ENCODE data around the gene DLGAP4.

The DLGAP4 gene

GRCh38 chr20:36331209-36331608 is 25.1 kb downstream of the DLGAP4 start:
- DNase-seq (ENCODE audit: low read depth) = no peak

GRCh38 chr20:36333841-36334240 is 27.7 kb downstream of the DLGAP4 start:
- DNase-seq (ENCODE audit: low read depth) = no peak

- DNase-seq (ENCODE audit: low read depth) = no peak
Measured at GRCh38 chr20:36334281-36335205, 28.4 kb downstream of the DLGAP4 start.

- no peak for DNase-seq (ENCODE audit: low read depth)
Measured at GRCh38 chr20:36335206-36335870, 29.2 kb downstream of the DLGAP4 start.

- no peak for DNase-seq (ENCODE audit: low read depth)
Measured at GRCh38 chr20:36336204-36336603, 30.1 kb downstream of the DLGAP4 start.

- no peak for DNase-seq (ENCODE audit: low read depth)
Measured at GRCh38 chr20:36336954-36337704, 31.0 kb downstream of the DLGAP4 start.

GRCh38 chr20:36337886-36338285 is 31.7 kb downstream of the DLGAP4 start:
- no peak for DNase-seq (ENCODE audit: low read depth)

- no peak for DNase-seq (ENCODE audit: low read depth)
Measured at GRCh38 chr20:36339646-36340592, 33.8 kb downstream of the DLGAP4 start.

- no peak for DNase-seq (ENCODE audit: low read depth)
Measured at GRCh38 chr20:36340593-36340990, 34.5 kb downstream of the DLGAP4 start.

GRCh38 chr20:36341331-36342020 is 35.3 kb downstream of the DLGAP4 start:
- DNase-seq (ENCODE audit: low read depth) = no peak

- DNase-seq (ENCODE audit: low read depth) = no peak
Measured at GRCh38 chr20:36342331-36343120, 36.4 kb downstream of the DLGAP4 start.

GRCh38 chr20:36343641-36344040 is 37.5 kb downstream of the DLGAP4 start:
- DNase-seq (ENCODE audit: low read depth) = no peak

GRCh38 chr20:36344517-36345132 is 38.5 kb downstream of the DLGAP4 start:
- DNase-seq (ENCODE audit: low read depth) = no peak

- DNase-seq (ENCODE audit: low read depth) = no peak
Measured at GRCh38 chr20:36346256-36346655, 40.1 kb downstream of the DLGAP4 start.

- DNase-seq (ENCODE audit: low read depth) = no peak
Measured at GRCh38 chr20:36349384-36350170, 43.4 kb downstream of the DLGAP4 start.

GRCh38 chr20:36350439-36350838 is 44.3 kb downstream of the DLGAP4 start:
- no peak for DNase-seq (ENCODE audit: low read depth)

- DNase-seq (ENCODE audit: low read depth) = no peak
Measured at GRCh38 chr20:36351937-36352336, 45.8 kb downstream of the DLGAP4 start.

- no peak for DNase-seq (ENCODE audit: low read depth)
Measured at GRCh38 chr20:36352843-36353553, 46.9 kb downstream of the DLGAP4 start.
